Measurements from ENCODE around the gene GFRA4.

Gene GFRA4

GRCh38 chr20:3693376-3693775 lies 30.2 kb upstream of the GFRA4 start:
- DNase-seq = no peak

GRCh38 chr20:3692706-3693294 lies 29.6 kb upstream of the GFRA4 start:
- no peak for DNase-seq

GRCh38 chr20:3691897-3692296 lies 28.7 kb upstream of the GFRA4 start:
- no peak for DNase-seq

GRCh38 chr20:3691306-3691705 lies 28.1 kb upstream of the GFRA4 start:
- no peak for DNase-seq

- DNase-seq = no peak
Observed at GRCh38 chr20:3690413-3690812, 27.2 kb upstream of the GFRA4 start.

- no peak for DNase-seq
Observed at GRCh38 chr20:3689978-3690377, 26.8 kb upstream of the GFRA4 start.

- peak in 1 of 2 experiments; percentile 47 for DNase-seq
Observed at GRCh38 chr20:3687655-3688054, 24.5 kb upstream of the GFRA4 start.

- DNase-seq = no peak
Observed at GRCh38 chr20:3686867-3687321, 23.7 kb upstream of the GFRA4 start.

- DNase-seq = no peak
Observed at GRCh38 chr20:3686421-3686820, 23.2 kb upstream of the GFRA4 start.

- no peak for DNase-seq
Observed at GRCh38 chr20:3685341-3685740, 22.1 kb upstream of the GFRA4 start.

GRCh38 chr20:3681931-3682781 lies 19.0 kb upstream of the GFRA4 start, which contains the start of gene ADAM33:
Gene ADAM33 (minus strand): TSS chr20:3682010. CDS start chr20:3682004, 6 bp downstream.
- no peak for DNase-seq

- DNase-seq = no peak
Observed at GRCh38 chr20:3681352-3681930, 18.2 kb upstream of the GFRA4 start.

- DNase-seq = no peak
Observed at GRCh38 chr20:3680701-3681351, 17.6 kb upstream of the GFRA4 start.

GRCh38 chr20:3679749-3680700 lies 16.8 kb upstream of the GFRA4 start:
- no peak for DNase-seq

GRCh38 chr20:3678856-3679720 lies 15.9 kb upstream of the GFRA4 start:
- no peak for DNase-seq

- no peak for DNase-seq
Observed at GRCh38 chr20:3678198-3678597, 15.0 kb upstream of the GFRA4 start.

- DNase-seq = no peak
Observed at GRCh38 chr20:3677733-3678132, 14.5 kb upstream of the GFRA4 start.

GRCh38 chr20:3674995-3675900 lies 12.0 kb upstream of the GFRA4 start:
- DNase-seq = peak; percentile 44 to 78

- peak; percentile 15 to 59 for DNase-seq
Observed at GRCh38 chr20:3674447-3674846, 11.2 kb upstream of the GFRA4 start.

All from NCI-H526 (cell line).